PC-9 (cell line): ENCODE data around the gene ARHGAP42. TPM values are rescaled to one million over a fixed set of nuclear protein-coding genes. Genes with fewer than 3 reads are reported as not detected.

Experiments used
- BruUV-seq: library from RNA; stranded (reverse); fragments of 400-500 nt; replicated peaks from 2 replicates; lab custom pipeline; 2021; lab: Mats Ljungman, UMichigan
- CTCF ChIA-PET: fragments of 300-600 bp; sonication (Branson Sonifier 250); formaldehyde crosslinking; loops from one replicate; lab custom pipeline; 2022; ENCODE audit warnings: antibody characterized with exemption; lab: Charles Lee
- POLR2A ChIA-PET: fragments of 300-600 bp; sonication (Branson Sonifier 250); formaldehyde crosslinking; loops from one replicate; lab custom pipeline; 2022; ENCODE audit warnings: antibody characterized with exemption; ENCODE audit not compliant: unreplicated experiment; lab: Charles Lee
- DNase-seq, 2 experiments: peaks; one replicate each; pipeline versions ENCODE4 v3.0.0 to v3.0.0-alpha.2; 2015 to 2022; ENCODE audit warnings: mixed read lengths in 1 of 2
- H2AFZ ChIP-seq: fragments of 200-600 bp; sonication (generic); 2 replicates; pipeline ENCODE4 v1.8.1; 2017; ENCODE audit warnings: antibody characterized with exemption
- H3F3A ChIP-seq: fragments of 200-600 bp; sonication (generic); 2 replicates; pipeline ENCODE4 v1.8.1; 2017; ENCODE audit warnings: antibody characterized with exemption, mild to moderate bottlenecking, low read depth; ENCODE audit not compliant: insufficient read depth
- H3K27ac ChIP-seq: fragments of 200-600 bp; sonication (generic); 2 replicates; pipeline ENCODE4 v1.6.1; 2016; ENCODE audit warnings: mixed run types
- H3K27me3 ChIP-seq: fragments of 200-600 bp; sonication (generic); 2 replicates; pipeline ENCODE4 v1.6.1; 2016; ENCODE audit warnings: low read depth, mixed run types; ENCODE audit not compliant: insufficient read depth
- H3K36me3 ChIP-seq: fragments of 200-600 bp; sonication (generic); 2 replicates; pipeline ENCODE4 v1.6.1; 2016; ENCODE audit warnings: low read depth, mixed run types
- H3K4me1 ChIP-seq: fragments of 200-600 bp; sonication (generic); replicated peaks from 2 replicates; pipeline ENCODE4 v1.6.1; 2016; ENCODE audit warnings: mixed run types; ENCODE audit not compliant: insufficient read depth
- H3K4me2 ChIP-seq: fragments of 200-600 bp; sonication (generic); 2 replicates; pipeline ENCODE4 v1.6.1; 2017; ENCODE audit warnings: mixed run types
- H3K4me3 ChIP-seq: fragments of 200-600 bp; sonication (generic); 2 replicates; pipeline ENCODE4 v1.6.1; 2016; ENCODE audit warnings: mixed run types
- H3K79me2 ChIP-seq: fragments of 200-600 bp; sonication (generic); 2 replicates; pipeline ENCODE4 v1.6.1; 2017; ENCODE audit warnings: low read depth, mixed run types
- H3K9me2 ChIP-seq: fragments of 200-600 bp; sonication (generic); 2 replicates; pipeline ENCODE4 v1.8.1; 2017; ENCODE audit warnings: mild to moderate bottlenecking; ENCODE audit not compliant: insufficient read depth
- H3K9me3 ChIP-seq: fragments of 200-600 bp; sonication (generic); 2 replicates; pipeline ENCODE4 v1.8.1; 2016; ENCODE audit warnings: low read depth; ENCODE audit not compliant: insufficient read depth
- H4K20me1 ChIP-seq: fragments of 200-600 bp; sonication (generic); 2 replicates; pipeline ENCODE4 v1.8.1; 2017; ENCODE audit not compliant: insufficient read depth
- CTCF ChIP-seq: fragments of 200-600 bp; sonication (generic); conservative IDR thresholded peaks from 2 replicates; pipeline ENCODE4 v1.6.1; 2017; ENCODE audit warnings: mixed run types, antibody characterized with exemption, mild to moderate bottlenecking, moderate library complexity
- EZH2 ChIP-seq: fragments of 200-600 bp; sonication (generic); IDR thresholded peaks from 2 replicates; pipeline ENCODE4 v1.8.0; 2017; ENCODE audit warnings: antibody characterized with exemption, low read depth
- intact Hi-C: fragments of 100-400 bp; cut with micrococcal nuclease; formaldehyde crosslinking; loops from one replicate; pipeline ENCODE4 v1.10.0; 2022; ENCODE audit not compliant: unreplicated experiment
- total RNA-seq: library from RNA; stranded (reverse); gene quantifications from 2 replicates; pipeline ENCODE4 v1.2.3, GENCODE V29; 2021

The ARHGAP42 gene
- total RNA-seq, 1 experiment from 2014 or later: 12.8 TPM

DNA sequence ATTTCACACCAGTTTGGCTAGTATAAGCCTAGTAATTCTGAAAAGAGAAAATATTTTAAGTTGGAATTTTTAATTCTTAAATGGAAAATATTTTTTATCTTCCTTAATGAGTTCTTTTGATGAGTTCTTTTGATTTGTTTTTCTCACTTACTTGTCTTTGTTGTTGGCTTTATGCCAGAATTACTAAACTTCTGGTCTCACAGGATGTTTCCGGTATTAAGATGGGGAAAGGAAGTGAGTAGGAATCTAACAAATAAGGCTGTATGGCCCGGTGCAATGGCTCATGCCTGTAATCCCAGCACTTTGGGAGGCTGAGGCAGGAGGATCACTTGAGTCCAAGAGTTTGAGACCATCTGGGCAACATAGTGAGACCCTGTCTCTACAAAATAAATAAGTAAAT lies 106.4 kb downstream of the ARHGAP42 start:
- TF ChIP-seq CTCF (no peak), EZH2 (no peak)
- POLR2A ChIA-PET: no interaction called here
- intact Hi-C loops: no loop called here

GRCh38 chr11:100794446-100794845 lies 107.4 kb downstream of the ARHGAP42 start:
- H3K4me2 ChIP-seq: no peak overlapping the region
- POLR2A ChIA-PET: no interaction called here
- H4K20me1 ChIP-seq: no peaks in the 10 kb centered on the region
- H3K9me2 ChIP-seq: no peaks in the 10 kb centered on the region; the same call in 1 of the 2 replicates
- no TSS peak for BruUV-seq
- H3K4me3 ChIP-seq: no peak overlapping the region
- no peaks in the 10 kb centered on the region for H3K9me3 ChIP-seq
- no peak overlapping the region for H3K27ac ChIP-seq
- TF ChIP-seq CTCF: no peak
- no peak for TF ChIP-seq EZH2
- DNase-seq: no peak
- H2AFZ ChIP-seq: no peak overlapping the region
- CTCF ChIA-PET: no interaction called here
- H3K27me3 ChIP-seq: no peaks in the 10 kb centered on the region
- H3K36me3 ChIP-seq: no peaks in the 10 kb centered on the region
- H3F3A ChIP-seq: no peaks in the 10 kb centered on the region
- intact Hi-C loops: no loop called here
- no peaks in the 10 kb centered on the region for H3K79me2 ChIP-seq
- peaks cover 9% of the 10 kb centered on the region for H3K4me1 ChIP-seq

More for the DNA sequence above, 106.4 kb downstream of the ARHGAP42 start:
- no TSS peak for BruUV-seq
- Histone ChIP-seq H3K79me2 (no peaks in the 10 kb centered on the region), H3K36me3 (no peaks in the 10 kb centered on the region), H3K27me3 (no peaks in the 10 kb centered on the region), H3K4me1 (peaks cover 9% of the 10 kb centered on the region), H3K4me3 (no peak overlapping the region), H3K4me2 (no peak overlapping the region), H2AFZ (no peak overlapping the region), H3F3A (no peaks in the 10 kb centered on the region), H4K20me1 (no peaks in the 10 kb centered on the region), H3K9me3 (no peaks in the 10 kb centered on the region), H3K27ac (no peak overlapping the region), H3K9me2 (no peaks in the 10 kb centered on the region; the same call in 1 of the 2 replicates)
- CTCF ChIA-PET: no interaction called here
- no peak for DNase-seq

- Histone ChIP-seq H3K4me1 (no peaks in the 10 kb centered on the region), H3K4me3 (no peak overlapping the region), H3K27me3 (no peaks in the 10 kb centered on the region), H3K9me3 (no peaks in the 10 kb centered on the region), H2AFZ (no peak overlapping the region), H3K27ac (no peak overlapping the region), H3K79me2 (no peaks in the 10 kb centered on the region), H3K36me3 (no peaks in the 10 kb centered on the region), H3F3A (no peaks in the 10 kb centered on the region), H4K20me1 (no peaks in the 10 kb centered on the region), H3K9me2 (no peaks in the 10 kb centered on the region; the same call in 1 of the 2 replicates), H3K4me2 (no peak overlapping the region)
- ChIA-PET CTCF (no interaction called here), POLR2A (no interaction called here)
- no TSS peak for BruUV-seq
- intact Hi-C loops: no loop called here
- no peak for DNase-seq
- TF ChIP-seq CTCF (no peak), EZH2 (no peak)
Observed at GRCh38 chr11:100799445-100799844, 112.4 kb downstream of the ARHGAP42 start.
